Measurements from ENCODE around the gene LPAR1.

Gene LPAR1

GRCh38 chr9:110947491-110948044, 90.7 kb downstream of the LPAR1 start:
- Histone ChIP-seq H3K4me3 (ENCODE audit: low read length) (no peak overlapping the region), H3K9me3 (ENCODE audit: insufficient read depth, low read length) (no peaks in the 10 kb centered on the region), H3K27ac (ENCODE audit: low read length) (no peak overlapping the region), H3K36me3 (replicated peaks; ENCODE audit: low read depth, low read length) (no peaks in the 10 kb centered on the region), H2AFZ (ENCODE audit: low read depth, low read length) (no peak overlapping the region), H3K27me3 (ENCODE audit: low read depth, low read length) (no peaks in the 10 kb centered on the region; the same call in 1 of the 2 replicates), H3K4me1 (ENCODE audit: low read length) (no peaks in the 10 kb centered on the region), H3K9ac (ENCODE audit: low read length) (no peak overlapping the region), H4K20me1 (ENCODE audit: insufficient read depth, low read length) (no peaks in the 10 kb centered on the region), H3K79me2 (ENCODE audit: low read length) (no peaks in the 10 kb centered on the region), H3K4me2 (ENCODE audit: low read length) (no peak overlapping the region)
- no peak for TF ChIP-seq EZH2phosphoT487 (IDR thresholded peaks at IDR 0.05; ENCODE audit: low read depth)
- TF ChIP-seq CTCF (IDR thresholded peaks at IDR 0.05; ENCODE audit: low read depth, low read length): no peak

GRCh38 chr9:110942522-110942921, 95.7 kb downstream of the LPAR1 start:
- Histone ChIP-seq H3K27ac (ENCODE audit: low read length) (no peak overlapping the region), H3K79me2 (ENCODE audit: low read length) (no peaks in the 10 kb centered on the region)
- TF ChIP-seq EZH2phosphoT487 (IDR thresholded peaks at IDR 0.05; ENCODE audit: low read depth): no peak
- no peak for TF ChIP-seq CTCF (IDR thresholded peaks at IDR 0.05; ENCODE audit: low read depth, low read length)

GRCh38 chr9:110940951-110941557, 97.2 kb downstream of the LPAR1 start:
- H4K20me1 ChIP-seq (ENCODE audit: insufficient read depth, low read length): no peaks in the 10 kb centered on the region
- no peak overlapping the region for H3K4me3 ChIP-seq (ENCODE audit: low read length)
- no peaks in the 10 kb centered on the region for H3K36me3 ChIP-seq (replicated peaks; ENCODE audit: low read depth, low read length)
- H2AFZ ChIP-seq (ENCODE audit: low read depth, low read length): no peak overlapping the region
- no peak overlapping the region for H3K27ac ChIP-seq (ENCODE audit: low read length)
- H3K4me2 ChIP-seq (ENCODE audit: low read length): no peak overlapping the region
- peaks cover 4% of the 10 kb centered on the region; the same call in 1 of the 2 replicates for H3K4me1 ChIP-seq (ENCODE audit: low read length)
- no peak for TF ChIP-seq EZH2phosphoT487 (IDR thresholded peaks at IDR 0.05; ENCODE audit: low read depth)
- no peak for TF ChIP-seq CTCF (IDR thresholded peaks at IDR 0.05; ENCODE audit: low read depth, low read length)
- no peaks in the 10 kb centered on the region for H3K79me2 ChIP-seq (ENCODE audit: low read length)
- H3K9me3 ChIP-seq (ENCODE audit: insufficient read depth, low read length): no peaks in the 10 kb centered on the region
- no peaks in the 10 kb centered on the region; the same call in 1 of the 2 replicates for H3K27me3 ChIP-seq (ENCODE audit: low read depth, low read length)
- H3K9ac ChIP-seq (ENCODE audit: low read length): no peak overlapping the region

More at GRCh38 chr9:110942522-110942921, 95.7 kb downstream of the LPAR1 start:
- Histone ChIP-seq H3K4me1 (ENCODE audit: low read length) (peaks cover 4% of the 10 kb centered on the region; the same call in 1 of the 2 replicates), H3K9ac (ENCODE audit: low read length) (no peak overlapping the region), H3K27me3 (ENCODE audit: low read depth, low read length) (no peaks in the 10 kb centered on the region; the same call in 1 of the 2 replicates), H3K4me3 (ENCODE audit: low read length) (no peak overlapping the region), H3K9me3 (ENCODE audit: insufficient read depth, low read length) (no peaks in the 10 kb centered on the region), H3K4me2 (ENCODE audit: low read length) (no peak overlapping the region), H4K20me1 (ENCODE audit: insufficient read depth, low read length) (no peaks in the 10 kb centered on the region), H3K36me3 (replicated peaks; ENCODE audit: low read depth, low read length) (no peaks in the 10 kb centered on the region), H2AFZ (ENCODE audit: low read depth, low read length) (no peak overlapping the region)

- no peaks in the 10 kb centered on the region for H3K36me3 ChIP-seq (replicated peaks; ENCODE audit: low read depth, low read length)
- H3K9ac ChIP-seq (ENCODE audit: low read length): no peak overlapping the region
- no peak overlapping the region for H3K4me3 ChIP-seq (ENCODE audit: low read length)
- H2AFZ ChIP-seq (ENCODE audit: low read depth, low read length): no peak overlapping the region
- H3K79me2 ChIP-seq (ENCODE audit: low read length): no peaks in the 10 kb centered on the region
- H4K20me1 ChIP-seq (ENCODE audit: insufficient read depth, low read length): no peaks in the 10 kb centered on the region
- TF ChIP-seq EZH2phosphoT487 (IDR thresholded peaks at IDR 0.05; ENCODE audit: low read depth) (no peak), CTCF (IDR thresholded peaks at IDR 0.05; ENCODE audit: low read depth, low read length) (no peak)
- H3K4me1 ChIP-seq (ENCODE audit: low read length): peaks cover 4% of the 10 kb centered on the region; the same call in 1 of the 2 replicates
- H3K27ac ChIP-seq (ENCODE audit: low read length): no peak overlapping the region
- H3K27me3 ChIP-seq (ENCODE audit: low read depth, low read length): no peaks in the 10 kb centered on the region
- H3K4me2 ChIP-seq (ENCODE audit: low read length): no peak overlapping the region
- H3K9me3 ChIP-seq (ENCODE audit: insufficient read depth, low read length): no peaks in the 10 kb centered on the region
These were observed 98.7 kb downstream of the LPAR1 start for GRCh38 chr9:110939573-110939972.
